GM06990 (cell line): Measurements from ENCODE around the gene ENPP4.
"Not testable (repeated sequence)": the region's sequence is repeated elsewhere in the genome, so short reads cannot be mapped to it uniquely, and the experiment has no call there.

Experiments used
- DNase-seq: peaks from one replicate; pipeline ENCODE4 v3.0.0-alpha.2; 2011; ENCODE audit not compliant: insufficient read length; ENCODE audit errors: extremely low read depth
- H3K27me3 ChIP-seq: replicated peaks from 2 replicates; pipeline ENCODE4 v1.6.0; 2011; ENCODE audit warnings: low read length; ENCODE audit not compliant: control insufficient read depth, insufficient read depth
- H3K36me3 ChIP-seq: 2 replicates; pipeline ENCODE4 v1.5.1; 2011; ENCODE audit warnings: low read length; ENCODE audit not compliant: control insufficient read depth, insufficient read depth
- H3K4me3 ChIP-seq: replicated peaks from 2 replicates; pipeline ENCODE4 v1.5.1; 2011; ENCODE audit warnings: low read depth, mild to moderate bottlenecking, control low read depth, low read length
- CTCF ChIP-seq: IDR thresholded peaks from 2 replicates; pipeline ENCODE4 v1.5.1; 2011; ENCODE audit warnings: low read length, control low read depth, mild to moderate bottlenecking, inconsistent platforms; ENCODE audit not compliant: insufficient read depth, poor library complexity, severe bottlenecking

The ENPP4 gene

DNA sequence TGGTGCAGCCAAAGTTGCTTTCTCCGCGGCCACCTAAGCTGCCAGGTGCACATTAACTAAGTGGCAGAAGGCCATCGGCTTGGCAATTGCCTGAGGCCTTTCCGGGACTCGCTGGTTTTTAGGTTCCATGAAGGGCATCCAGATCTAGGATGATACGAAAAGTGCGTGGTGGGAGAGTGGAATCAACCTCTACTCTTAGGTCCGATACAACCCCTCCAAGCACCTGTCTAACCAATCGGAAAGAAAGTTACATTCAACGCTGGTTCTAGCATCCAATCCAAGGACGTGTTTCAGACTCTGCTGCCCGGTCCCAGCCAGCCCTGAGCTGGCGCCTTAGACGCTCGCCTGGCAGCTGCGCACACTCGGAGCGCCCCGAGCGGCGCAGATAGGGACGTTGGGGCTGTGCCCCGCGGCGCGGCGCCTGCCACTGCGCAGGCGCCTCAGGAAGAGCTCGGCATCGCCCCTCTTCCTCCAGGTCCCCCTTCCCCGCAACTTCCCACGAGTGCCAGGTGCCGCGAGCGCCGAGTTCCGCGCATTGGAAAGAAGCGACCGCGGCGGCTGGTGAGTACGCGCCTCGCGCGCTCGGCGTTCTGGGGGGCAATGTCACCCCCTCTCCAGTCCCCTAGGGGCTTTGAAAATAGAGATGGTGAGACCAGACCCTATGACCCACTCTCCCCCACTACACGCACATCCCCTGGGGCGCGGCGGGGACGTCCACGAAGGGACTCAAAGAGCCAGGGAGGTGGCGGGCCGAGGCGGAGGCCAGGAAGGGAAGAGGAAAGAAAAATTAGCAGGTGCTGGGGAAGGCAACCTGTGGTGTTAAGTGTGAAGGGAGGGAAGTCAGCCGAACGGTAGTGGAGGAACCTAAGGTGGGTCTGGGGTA lies at the start of gene ENPP4:
TSS of gene ENPP4 (plus strand) at position 361 of the 883 bp plus-strand sequence. CDS start 9,595 bp downstream, outside the sequence.
- H3K36me3 ChIP-seq, result no peaks in the 10 kb centered on the region
- peak within 1 kb of the TSS; percentile 89 for H3K4me3 ChIP-seq
- peak; percentile 19 for TF ChIP-seq CTCF
- DNase-seq, result peak; percentile 93
- H3K27me3 ChIP-seq, result no peaks in the 10 kb centered on the region

GRCh38 chr6:46080111-46080510 lies 49.7 kb upstream of the ENPP4 start:
- no peak for DNase-seq
- Histone ChIP-seq H3K27me3 (no peaks in the 10 kb centered on the region), H3K36me3 (no peaks in the 10 kb centered on the region), H3K4me3 (no peak overlapping the region)
- no peak for TF ChIP-seq CTCF

DNA sequence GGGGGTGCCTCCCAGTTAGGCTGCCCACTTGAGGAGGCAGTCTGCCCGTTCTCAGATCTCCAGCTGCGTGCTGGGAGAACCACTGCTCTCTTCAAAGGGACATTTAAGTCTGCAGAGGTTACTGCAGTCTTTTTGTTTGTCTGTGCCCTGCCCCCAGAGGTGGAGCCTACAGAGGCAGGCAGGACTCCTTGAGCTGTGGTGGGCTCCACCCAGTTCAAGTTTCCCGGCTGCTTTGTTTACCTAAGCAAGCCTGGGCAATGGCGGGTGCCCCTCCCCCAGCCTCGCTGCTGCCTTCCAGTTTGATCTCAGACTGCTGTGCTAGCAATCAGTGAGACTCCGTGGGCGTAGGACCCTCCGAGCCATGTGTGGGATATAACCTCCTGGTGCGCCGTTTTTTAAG lies 44.1 kb upstream of the ENPP4 start:
- not testable (repeated sequence) for H3K27me3 ChIP-seq, H3K36me3 ChIP-seq, DNase-seq, H3K4me3 ChIP-seq

DNA sequence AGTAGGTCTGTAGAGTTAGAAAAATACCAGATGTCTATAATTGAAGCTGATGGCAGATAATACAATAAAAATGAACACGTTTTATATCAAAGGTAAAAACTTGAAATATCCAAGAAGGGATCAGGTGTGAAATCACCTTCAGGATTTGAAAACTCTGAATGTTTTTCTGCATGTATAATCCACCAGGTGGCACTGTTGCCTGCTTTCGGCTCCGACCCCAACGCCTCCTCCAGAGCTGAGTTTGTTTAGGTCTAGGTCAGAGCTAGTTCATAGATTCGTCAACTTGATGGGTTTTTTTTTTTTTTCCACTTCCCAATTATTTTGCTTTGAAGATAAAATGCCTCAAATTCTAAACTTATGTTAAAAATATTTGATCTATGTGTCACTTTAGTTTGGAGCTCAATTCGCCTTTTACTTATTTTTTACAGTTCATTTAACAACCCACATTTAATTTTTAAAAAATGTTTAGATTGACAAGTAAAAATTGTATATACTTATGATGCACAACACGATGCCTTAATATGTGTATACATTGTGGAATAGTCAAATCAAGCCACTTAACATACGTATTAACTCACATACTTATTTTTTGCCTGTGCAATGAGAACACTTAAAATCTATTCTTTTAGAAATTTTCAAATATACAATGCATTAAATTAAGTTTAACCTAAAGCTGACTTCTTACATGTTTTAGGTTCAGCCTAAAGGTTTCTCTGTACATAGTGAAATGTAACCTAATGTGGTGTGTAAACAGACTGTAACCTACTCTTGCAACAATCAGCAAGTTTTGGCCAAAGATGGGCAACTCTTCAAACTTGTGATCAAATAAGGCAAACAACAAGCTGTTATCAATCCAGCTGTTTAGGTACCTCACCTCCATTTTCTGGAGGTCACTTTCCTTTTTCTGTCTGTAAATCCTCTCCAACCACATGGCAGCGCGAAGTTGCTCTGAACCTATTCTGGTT lies 39.4 kb upstream of the ENPP4 start:
- Histone ChIP-seq H3K36me3 (no peaks in the 10 kb centered on the region), H3K4me3 (no peak overlapping the region), H3K27me3 (no peaks in the 10 kb centered on the region)
- DNase-seq, result peak; percentile 25
- TF ChIP-seq CTCF, result peak; percentile 57

GRCh38 chr6:46091080-46091478 lies 38.7 kb upstream of the ENPP4 start:
- no peak overlapping the region for H3K4me3 ChIP-seq
- H3K36me3 ChIP-seq, result no peaks in the 10 kb centered on the region
- H3K27me3 ChIP-seq, result no peaks in the 10 kb centered on the region
- no peak for DNase-seq
- no peak for TF ChIP-seq CTCF

- no peak for DNase-seq
- no peak for TF ChIP-seq CTCF
- Histone ChIP-seq H3K27me3 (no peaks in the 10 kb centered on the region), H3K4me3 (no peak overlapping the region), H3K36me3 (no peaks in the 10 kb centered on the region)
Measured at GRCh38 chr6:46095251-46095650, 34.5 kb upstream of the ENPP4 start.
